CD1c-positive myeloid dendritic cell (primary cell): ENCODE results near the gene COL15A1.
"Not testable (repeated sequence)": the region's sequence is repeated elsewhere in the genome, so short reads cannot be mapped to it uniquely, and the experiment has no call there.

Source experiments
- DNase-seq: peaks from one replicate; pipeline ENCODE4 v3.0.0-alpha.2; 2016; ENCODE audit errors: extremely low spot score

The COL15A1 gene

GRCh38 chr9:98943682-98944056 lies at the start of gene COL15A1:
COL15A1 (plus strand) TSS chr9:98943907; CDS start chr9:98944062, 155 bp downstream.
- no peak for DNase-seq

GRCh38 chr9:98894171-98894570 lies 49.5 kb upstream of the COL15A1 start:
- no peak for DNase-seq

- DNase-seq: no peak
These were observed 48.9 kb upstream of the COL15A1 start for GRCh38 chr9:98894761-98895160.

GRCh38 chr9:98896632-98897031 lies 47.1 kb upstream of the COL15A1 start:
- no peak for DNase-seq

GRCh38 chr9:98897745-98898144 lies 46.0 kb upstream of the COL15A1 start:
- no peak for DNase-seq

- no peak for DNase-seq
These were observed 44.2 kb upstream of the COL15A1 start for GRCh38 chr9:98899408-98900056.

GRCh38 chr9:98900244-98900643 lies 43.5 kb upstream of the COL15A1 start:
- DNase-seq: no peak

DNA sequence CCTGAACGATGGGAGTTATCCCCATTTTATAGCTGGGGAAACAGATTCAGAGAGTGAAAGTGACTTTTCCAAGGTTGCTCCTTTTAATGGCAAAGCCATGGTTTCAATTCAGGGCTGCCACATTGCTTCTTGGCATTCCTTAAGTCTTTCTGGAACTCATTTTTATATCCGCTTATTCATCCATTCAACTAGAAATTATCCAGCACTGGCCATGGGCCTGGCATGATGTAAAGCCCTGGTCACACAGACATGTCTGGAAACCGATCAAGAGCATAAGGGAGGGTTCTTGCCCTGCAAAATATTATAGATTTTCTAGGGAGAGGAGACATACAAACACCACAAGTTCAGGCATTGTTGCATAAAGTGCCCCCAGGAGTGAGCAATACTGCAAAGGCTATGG lies 43.0 kb upstream of the COL15A1 start:
- DNase-seq: no peak

- not testable (repeated sequence) for DNase-seq
These were observed 41.9 kb upstream of the COL15A1 start for GRCh38 chr9:98901843-98902242.

- DNase-seq: no peak
These were observed 41.2 kb upstream of the COL15A1 start for GRCh38 chr9:98902516-98902915.

DNA sequence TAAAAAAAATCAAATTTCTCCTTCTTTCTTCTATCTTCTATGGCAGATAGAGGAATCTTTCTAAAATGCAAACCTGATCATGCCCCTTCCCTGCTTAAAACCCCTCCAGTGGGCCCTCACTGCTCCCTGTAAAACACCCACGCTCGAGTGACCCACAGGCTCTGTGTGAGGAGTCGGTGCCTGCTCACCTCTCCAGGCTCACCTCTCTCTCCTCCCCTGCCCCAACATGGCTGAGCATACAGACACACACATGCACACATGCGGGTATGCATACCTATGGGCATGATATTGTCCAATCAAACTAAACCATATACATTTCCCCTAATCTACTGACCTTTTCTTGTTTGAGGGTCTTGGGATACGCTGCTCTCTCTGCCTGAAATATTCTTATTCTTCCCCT lies 40.8 kb upstream of the COL15A1 start:
- no peak for DNase-seq

- no peak for DNase-seq
These were observed 39.7 kb upstream of the COL15A1 start for GRCh38 chr9:98903961-98904411.

DNA sequence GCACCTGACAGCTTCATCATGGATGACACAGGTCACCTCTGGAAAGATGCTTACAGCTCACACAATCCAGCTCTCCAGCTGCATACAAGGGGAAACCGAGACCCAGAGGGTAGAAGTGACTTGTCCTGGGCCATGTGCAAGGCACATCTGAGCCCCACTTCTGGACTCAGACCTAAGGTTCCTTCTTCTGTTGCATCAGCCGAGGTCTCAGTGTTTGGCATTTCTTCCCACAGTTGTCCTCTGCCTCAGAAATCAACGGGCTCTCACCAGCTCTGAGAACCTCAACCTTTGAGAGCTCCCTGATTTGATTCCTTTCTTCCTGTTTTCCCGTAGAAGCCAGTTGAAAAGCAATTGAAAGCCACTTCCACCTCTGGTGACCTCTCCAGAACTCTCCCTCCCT lies 38.7 kb upstream of the COL15A1 start:
- DNase-seq: no peak

DNA sequence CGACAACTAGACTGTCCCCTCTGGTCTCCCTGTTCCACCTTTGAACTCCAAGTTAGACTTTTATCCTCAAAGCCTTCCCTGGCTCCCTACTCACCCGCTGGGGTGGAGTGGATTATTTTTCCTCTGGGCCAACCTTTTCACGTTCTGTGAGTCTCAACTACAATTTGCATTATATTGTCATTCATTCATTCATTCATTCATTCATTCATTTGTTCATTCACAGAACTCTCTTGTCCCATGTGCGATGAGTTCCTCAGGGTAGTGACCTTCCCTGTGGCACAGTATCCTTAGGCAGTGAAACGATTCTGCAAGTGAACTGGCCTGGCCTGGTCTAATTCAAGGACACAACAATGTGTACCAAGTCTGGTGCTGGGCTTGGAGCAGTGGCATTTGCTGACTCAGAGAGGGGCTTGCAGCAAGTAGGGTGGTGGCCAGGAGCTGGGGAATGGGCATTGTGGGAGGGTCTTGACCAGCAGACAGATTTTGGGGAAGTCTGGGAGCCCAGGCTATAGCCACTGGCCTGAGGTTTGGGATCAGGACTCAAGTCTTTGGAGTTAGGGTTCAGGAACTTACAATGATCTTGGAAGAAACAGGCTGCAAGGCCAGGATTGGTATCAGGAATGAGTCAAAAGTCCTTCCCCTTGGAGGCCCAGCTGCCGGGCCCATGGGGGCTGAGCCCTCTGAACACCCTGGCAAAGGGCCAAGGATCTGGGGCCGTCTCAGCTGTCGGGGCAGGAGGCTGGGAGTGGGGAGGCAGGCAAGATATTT lies 37.2 kb upstream of the COL15A1 start:
- DNase-seq: no peak

DNA sequence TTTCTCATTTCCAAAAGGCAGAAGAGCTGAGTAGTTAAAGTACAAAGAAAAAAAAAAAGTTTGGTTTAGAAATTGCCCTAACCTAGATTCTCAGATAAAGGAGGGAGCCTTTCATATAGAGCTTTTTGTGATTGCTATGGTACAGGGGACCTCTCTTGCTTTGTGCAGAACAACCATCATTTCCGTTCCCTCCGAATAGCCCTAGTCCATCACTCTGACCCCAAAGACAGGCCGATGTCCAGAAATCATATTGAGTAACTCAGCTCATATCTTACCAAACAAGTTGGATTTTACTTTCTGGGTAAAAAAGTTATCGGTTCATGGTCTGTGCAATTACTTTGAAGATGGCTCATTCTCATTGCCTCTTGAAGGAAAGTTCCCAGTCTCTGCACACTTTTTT lies 36.7 kb upstream of the COL15A1 start:
- DNase-seq: no peak

DNA sequence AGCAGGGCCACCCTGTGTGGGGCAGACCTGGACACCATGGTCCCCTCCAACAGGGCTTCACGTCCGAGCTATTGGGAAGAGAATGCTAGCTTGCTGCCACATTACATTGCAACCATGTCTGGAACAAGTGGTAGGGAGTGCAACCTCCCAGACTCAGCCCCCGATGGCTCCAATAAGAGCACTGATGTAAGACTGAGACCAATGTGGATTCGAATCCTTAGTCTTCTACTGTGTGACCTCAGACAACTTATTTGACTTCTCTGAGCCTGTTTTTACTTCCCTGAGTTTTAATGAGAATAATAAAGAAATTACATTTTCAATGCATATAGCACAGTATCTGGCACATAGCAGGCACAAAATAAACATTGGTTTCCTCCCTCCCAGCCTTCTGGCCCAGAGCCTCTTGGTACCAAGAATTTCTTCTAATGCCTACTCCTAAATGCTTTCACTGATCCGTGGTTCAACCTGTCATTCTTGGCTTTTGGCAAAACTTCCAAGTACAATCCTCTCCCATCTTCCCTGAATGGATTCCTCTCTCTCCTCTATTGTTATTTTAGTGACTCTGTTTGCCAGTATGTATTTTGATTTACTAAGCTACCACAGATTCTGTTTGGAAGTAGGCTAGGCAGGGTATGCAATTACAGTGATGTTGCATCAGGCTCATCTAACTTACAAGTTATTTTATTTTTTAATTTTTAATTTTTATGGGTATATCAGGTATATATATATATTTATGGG lies 34.6 kb upstream of the COL15A1 start:
- no peak for DNase-seq

- no peak for DNase-seq
These were observed 33.8 kb upstream of the COL15A1 start for GRCh38 chr9:98909935-98910334.

DNA sequence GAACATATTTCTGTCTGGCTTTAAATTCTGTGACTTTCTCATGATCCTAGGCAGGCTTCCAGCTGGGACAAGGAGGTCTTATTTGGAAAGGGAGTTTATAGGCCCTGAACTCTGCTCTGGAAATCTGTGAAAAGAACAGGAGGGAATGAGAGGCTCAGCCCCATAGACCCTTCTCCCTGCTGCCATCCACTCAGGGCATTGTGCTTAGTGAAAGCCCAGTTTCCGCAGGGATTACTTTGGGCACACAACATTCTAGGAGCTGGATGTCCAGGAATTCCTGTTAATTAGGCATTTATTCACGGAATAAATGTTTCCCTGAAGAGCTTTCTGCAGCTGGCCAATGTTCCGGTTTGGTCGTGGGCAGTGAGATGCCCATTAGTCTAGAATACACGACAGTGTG lies 32.7 kb upstream of the COL15A1 start:
- DNase-seq: no peak

DNA sequence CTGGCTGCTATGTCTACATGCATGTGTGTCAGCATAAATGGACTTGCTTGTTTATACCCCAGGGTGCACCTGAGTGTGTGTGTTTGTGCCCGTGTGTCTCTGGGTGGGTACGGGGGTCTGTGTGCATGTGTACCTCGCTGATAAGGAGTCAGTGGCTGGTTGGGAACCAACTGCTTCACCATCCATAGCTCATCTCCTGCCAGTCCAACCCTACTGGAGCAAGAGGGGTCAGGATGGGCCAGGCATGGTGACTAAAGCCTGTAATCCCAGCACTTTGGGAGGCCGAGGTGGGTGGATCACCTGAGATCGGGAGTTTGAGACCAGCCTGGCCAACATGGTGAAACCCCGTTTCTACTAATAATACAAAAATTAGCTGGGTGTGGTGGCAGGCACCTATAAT lies 32.0 kb upstream of the COL15A1 start:
- DNase-seq: not testable (repeated sequence)

DNA sequence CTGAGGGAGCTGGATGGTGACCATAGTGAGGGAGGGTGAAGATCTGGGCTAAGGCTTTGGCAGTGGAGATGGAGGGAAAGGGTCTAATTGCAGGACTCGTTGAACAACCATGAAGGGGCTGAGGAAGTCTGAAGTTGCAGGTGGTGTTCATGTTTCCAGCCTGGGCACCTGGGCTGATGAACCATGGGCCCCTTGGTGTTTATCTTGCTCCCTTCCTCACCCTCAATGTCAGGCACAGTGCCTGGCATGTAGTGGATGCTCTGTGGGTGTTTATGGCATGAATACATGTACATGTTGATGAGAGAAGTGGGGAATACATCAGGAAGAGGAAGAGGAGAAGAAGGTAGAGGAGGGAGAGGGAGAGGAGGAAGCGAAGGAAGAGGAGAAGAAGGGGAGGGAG lies 31.3 kb upstream of the COL15A1 start:
- DNase-seq: no peak

- no peak for DNase-seq
These were observed 30.7 kb upstream of the COL15A1 start for GRCh38 chr9:98913044-98913443.

- no peak for DNase-seq
These were observed 30.0 kb upstream of the COL15A1 start for GRCh38 chr9:98913705-98914104.

DNA sequence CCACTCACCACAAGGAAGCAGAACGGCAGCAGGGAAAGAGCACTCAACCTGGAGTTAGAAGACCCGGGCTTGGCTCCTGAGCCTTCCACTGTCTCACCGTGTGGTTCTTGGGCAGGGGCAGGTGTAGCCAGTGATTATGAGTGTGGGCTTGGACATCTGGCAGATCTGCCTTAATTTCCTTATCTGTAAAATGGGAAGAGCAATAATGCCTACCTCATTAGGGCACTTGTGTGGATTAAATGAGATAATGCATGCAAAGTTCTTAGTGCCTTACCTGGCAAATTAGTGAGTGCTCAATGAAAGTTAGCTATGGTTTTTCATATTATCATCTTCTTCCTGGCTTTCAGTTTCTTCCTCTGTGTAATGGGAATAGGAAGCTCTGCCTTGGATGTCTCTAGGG lies 28.1 kb upstream of the COL15A1 start:
- DNase-seq: no peak
